PC-3 (cell line): Measurements from ENCODE around the gene KDM4C.
"Not testable (repeated sequence)": the region's sequence is repeated elsewhere in the genome, so short reads cannot be mapped to it uniquely, and the experiment has no call there.

Source experiments
- CTCF ChIP-seq: fragments of 300-600 bp; sonication (generic); conservative IDR thresholded peaks from 2 replicates; pipeline ENCODE4 v1.5.1; 2017; ENCODE audit warnings: antibody characterized with exemption, low read depth, mild to moderate bottlenecking, low read length
- EZH2 ChIP-seq: fragments of 300-600 bp; sonication (generic); IDR thresholded peaks from one replicate; pipeline ENCODE4 v1.6.1; 2017; ENCODE audit warnings: antibody characterized with exemption, mild to moderate bottlenecking, low read length; ENCODE audit not compliant: unreplicated experiment

- not testable (repeated sequence) for TF ChIP-seq CTCF, EZH2
Measured at GRCh38 chr9:6748861-6749260, 8.9 kb upstream of the KDM4C start.
